Stimulated activated CD8-positive, alpha-beta memory T cell treated with anti-CD3 and anti-CD28 coated beads, Interleukin-2, amount 100 ng/mL, for 48 hours (primary cell): ENCODE results near the gene FBXL16.
"Not testable (repeated sequence)": the region's sequence is repeated elsewhere in the genome, so short reads cannot be mapped to it uniquely, and the experiment has no call there.

Experiments used
- DNase-seq, 2 donors: peaks; one replicate each; pipeline ENCODE4 v3.0.0-alpha.2; 2020; ENCODE audit warnings: low read depth in 2 of 2

FBXL16 gene, protein sequence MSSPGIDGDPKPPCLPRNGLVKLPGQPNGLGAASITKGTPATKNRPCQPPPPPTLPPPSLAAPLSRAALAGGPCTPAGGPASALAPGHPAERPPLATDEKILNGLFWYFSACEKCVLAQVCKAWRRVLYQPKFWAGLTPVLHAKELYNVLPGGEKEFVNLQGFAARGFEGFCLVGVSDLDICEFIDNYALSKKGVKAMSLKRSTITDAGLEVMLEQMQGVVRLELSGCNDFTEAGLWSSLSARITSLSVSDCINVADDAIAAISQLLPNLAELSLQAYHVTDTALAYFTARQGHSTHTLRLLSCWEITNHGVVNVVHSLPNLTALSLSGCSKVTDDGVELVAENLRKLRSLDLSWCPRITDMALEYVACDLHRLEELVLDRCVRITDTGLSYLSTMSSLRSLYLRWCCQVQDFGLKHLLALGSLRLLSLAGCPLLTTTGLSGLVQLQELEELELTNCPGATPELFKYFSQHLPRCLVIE

DNA sequence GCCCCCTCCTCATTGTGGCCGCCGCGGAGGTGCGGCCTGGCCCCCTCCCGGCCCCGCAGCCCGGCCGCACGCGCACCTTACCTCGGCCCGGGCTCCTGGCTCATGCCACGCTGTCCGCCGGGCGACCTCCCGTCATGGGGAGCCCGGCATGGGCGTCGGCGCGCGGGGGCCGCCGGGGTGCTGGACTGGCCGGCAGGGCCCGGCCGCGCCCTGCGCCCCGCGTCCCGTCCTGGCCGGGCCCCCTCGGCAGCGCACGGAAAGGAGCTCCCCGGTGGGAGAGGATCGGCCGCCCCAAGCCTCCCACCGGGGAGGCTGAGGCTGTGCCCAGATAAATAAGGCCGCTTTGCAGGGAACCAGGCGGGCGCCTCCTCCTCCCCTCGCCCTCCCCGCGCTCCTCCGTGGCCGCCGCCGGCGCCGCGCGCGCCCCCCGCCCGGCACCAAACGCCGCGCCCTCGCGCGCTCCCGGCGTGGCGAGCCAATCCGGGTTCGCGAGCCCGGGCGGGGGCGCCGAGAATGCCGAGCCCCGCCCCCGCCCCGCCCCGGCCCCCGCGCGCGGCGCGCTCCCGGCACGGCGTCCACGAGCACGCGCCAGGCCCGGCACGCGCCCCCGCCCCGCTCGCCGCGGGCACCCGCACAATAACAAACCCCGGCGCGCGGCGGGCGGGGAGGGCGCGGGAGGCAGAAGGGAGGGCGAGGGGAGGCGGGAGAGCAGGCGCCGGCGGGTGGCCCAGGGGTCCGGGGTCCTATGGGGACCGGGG is at the start of gene FBXL16:
Gene FBXL16 (minus strand): TSS at position 371 of the 758 bp plus-strand sequence. CDS start 8,396 bp downstream, outside the sequence.
- no peak for DNase-seq

DNA sequence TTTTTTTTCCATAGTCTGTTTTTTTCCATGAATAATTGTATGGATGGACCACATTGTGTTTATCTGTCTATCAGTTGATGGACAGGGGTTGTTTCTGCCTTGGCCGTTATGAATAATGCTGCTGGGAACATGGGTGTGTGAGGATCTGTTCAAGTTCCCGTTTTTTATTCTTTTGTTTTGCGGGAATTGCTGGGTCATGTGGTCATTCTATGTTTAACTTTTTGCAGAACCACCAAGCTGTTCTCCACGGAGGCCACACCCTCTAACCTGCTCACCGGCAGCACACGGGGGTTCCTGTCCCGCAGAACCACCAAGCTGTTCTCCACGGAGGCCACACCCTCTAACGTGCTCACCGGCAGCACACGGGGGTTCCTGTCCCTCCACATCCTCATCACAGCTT is 49.1 kb upstream of the FBXL16 start:
- no peak for DNase-seq

DNA sequence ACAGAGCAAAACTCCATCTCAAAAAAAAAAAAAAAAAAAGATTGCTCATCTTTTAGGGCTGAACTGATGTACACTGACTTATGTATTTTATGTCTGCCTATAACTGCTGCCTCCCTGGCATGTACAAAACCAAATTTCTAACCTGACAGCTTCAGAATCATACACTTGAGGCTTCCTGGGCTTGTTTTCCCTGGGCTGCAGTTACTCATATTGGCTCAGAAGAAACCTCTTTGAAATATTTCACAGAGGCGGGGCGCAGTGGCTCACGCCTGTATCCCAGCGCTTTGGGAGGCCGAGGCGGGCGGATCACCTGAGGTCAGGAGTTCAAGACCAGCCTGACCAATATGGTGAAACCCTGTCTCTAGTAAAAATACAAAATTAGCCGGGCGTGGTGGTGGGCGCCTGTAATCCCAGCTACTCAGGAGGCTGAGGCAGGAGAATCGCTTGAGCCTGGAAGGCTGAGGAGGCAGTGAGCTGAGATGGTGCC is 48.6 kb upstream of the FBXL16 start:
- DNase-seq, result not testable (repeated sequence)

DNA sequence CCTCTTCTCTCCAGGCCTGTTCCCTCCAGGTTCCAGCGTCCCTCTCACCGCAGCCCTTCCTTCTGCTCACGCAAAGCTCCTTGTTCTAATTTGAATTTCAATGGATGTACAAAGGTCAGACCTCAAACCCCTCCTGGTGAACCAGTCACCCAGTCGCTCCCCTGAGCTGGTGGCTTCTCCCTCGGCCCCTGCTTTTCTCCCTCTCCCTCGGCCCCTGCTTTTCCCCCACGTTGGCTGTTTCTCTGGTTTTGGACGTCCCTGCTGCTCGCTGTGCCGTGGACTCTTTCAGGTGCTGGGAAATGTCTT is 46.4 kb upstream of the FBXL16 start:
- no peak for DNase-seq

DNA sequence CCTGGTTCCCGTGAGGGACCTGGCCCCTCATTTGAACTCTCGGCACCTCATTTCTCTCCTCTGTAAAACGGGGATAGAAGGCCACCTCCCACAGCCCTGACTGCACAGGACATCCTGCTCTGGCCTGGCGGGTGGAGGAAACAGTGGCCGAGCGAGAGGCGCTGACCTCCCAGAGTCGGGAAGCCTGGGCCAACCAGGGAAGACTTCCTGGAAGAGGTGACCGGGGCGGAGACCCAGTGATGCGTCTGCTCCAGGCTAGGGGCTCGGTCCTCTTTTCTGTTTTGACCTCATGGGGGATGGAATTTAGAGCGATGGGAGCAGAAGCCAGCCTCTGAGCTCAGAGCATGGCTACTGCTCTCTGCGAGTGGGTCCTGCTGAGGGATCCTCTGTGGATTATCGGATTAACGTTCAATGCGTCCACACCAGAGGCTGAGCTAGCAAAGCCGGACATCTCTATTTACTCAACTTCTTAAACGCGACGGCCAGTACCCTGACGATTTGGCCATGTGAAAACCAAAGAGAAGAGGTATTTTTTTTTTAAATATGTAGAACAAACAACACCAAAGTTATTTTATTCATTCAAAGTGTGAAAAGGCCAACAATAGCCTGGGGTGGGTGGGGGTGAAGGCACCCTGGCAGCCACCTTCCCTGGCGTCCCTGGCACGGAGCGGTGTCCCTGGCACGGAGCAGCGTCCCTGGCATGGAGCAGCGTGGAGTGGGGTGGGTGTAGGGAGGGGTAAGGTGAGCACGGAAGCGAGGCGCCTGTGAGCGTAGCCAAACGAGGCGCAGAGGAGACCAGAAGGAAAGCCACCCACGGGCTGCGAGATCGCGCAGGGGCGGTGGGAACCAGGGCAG is 45.8 kb upstream of the FBXL16 start:
- DNase-seq, result no peak

DNA sequence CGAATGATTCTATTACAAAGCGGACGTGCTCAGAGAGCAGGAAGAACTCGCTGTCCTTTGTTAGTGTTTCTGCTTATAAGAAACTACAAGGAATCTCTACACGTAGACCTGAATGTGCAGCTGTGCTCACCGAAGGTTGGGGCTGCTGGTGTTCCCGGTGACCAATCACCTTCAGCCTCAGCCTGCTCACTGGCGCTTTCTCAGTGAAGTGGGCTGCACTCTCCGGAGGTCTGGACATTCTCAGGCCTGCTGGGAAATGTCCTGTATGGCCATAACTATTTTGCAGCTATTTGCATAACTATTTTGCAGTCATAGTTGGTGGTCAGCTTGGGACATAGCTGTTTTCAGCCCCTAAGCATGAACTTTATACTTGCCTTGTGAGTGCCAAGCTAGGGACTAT is 44.9 kb upstream of the FBXL16 start:
- no peak for DNase-seq

DNA sequence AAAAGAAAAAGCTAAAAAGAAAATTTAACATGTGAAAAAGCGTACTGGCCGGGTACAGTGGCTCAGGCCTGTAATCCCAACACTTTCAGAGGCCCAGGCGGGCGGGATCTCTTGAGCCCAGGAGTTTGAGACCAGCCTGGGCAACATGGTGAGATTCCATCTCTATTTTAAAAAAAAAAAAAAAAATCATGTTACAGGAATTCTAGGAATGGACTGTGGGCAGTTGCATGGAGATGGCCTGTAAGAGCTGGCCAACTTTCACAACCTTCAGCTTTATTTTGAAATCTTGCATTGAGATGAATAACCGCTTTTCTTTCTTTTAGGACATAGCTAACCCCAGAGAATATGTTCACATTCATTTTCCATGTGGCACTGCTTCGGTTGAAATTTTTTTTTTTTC is 43.4 kb upstream of the FBXL16 start:
- no peak for DNase-seq

DNA sequence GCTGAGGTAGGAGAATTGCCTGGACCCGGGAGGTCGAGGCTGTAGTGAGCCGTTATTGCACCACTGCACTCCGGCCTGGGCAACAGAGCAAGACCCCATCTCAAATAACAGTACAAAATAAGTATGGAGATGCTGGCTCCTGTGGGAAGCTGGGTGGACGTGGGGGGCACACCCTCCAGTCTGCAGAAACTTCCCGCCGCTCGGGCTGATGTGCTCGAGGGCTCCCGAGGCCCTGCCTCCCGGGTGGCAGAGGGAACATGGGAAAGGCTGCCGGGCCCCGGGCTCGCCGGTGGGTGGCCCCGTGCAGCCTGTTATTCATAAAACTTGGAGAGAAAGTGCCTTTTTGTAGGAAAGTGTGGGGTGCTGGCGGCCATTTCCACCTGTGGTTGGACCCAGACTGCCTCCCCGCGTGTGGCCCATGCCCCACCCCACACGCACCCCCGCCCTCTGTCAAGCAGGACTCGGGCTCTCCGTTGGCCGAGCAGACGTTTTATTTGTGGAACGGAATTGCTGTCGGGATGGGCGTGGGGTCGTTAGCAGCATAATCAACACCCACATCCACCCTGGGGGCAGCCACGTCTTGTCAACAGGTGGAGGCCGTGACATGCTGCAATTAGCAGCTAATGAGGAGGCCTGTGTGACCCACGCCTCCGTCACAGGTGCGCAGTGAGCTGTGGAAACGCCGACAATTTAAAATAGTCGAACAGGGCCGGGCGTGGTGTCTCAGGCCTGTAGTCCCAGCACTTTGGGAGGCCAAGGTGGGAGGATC is 42.6 kb upstream of the FBXL16 start:
- DNase-seq, result no peak

DNA sequence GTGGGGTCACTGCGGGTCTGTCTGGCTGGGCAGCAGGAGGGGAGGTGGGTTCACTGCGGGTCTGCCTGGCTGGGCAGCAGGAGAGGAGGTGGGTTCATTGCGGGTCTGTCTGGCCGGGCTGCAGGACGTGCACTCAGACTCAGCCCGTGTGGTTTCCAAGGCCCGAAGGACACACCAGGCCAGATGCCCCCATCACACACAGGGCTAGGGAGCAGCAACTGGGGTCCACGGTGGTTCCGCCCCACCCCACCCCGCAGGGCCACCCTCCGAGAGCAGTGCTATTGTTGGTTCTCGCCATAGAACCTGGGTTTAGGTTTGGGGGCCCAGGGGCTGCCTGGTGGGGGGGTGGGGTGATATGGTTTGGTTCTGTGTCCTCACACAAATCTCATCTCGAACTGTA is 41.0 kb upstream of the FBXL16 start:
- DNase-seq, result no peak

DNA sequence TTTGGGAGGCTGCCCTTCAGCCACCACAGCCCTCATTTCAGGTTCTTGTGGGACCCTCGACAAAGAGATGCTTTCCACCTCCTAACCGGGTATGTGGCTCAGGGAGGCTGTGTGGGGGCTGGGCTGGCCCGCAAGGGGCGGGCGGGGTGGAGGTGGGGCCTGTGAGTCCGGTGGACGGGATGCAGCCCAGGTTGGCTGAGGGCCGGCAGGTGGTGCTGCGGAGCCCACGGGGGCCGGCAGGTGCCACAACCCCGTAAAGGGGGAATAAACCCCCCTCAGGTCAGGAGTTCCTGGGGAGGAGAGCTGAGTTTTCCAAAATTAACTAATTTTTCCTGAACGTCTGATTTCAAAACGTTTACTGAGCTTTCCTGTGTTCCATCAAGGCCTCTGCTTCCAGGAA is 40.1 kb upstream of the FBXL16 start:
- DNase-seq, result no peak

DNA sequence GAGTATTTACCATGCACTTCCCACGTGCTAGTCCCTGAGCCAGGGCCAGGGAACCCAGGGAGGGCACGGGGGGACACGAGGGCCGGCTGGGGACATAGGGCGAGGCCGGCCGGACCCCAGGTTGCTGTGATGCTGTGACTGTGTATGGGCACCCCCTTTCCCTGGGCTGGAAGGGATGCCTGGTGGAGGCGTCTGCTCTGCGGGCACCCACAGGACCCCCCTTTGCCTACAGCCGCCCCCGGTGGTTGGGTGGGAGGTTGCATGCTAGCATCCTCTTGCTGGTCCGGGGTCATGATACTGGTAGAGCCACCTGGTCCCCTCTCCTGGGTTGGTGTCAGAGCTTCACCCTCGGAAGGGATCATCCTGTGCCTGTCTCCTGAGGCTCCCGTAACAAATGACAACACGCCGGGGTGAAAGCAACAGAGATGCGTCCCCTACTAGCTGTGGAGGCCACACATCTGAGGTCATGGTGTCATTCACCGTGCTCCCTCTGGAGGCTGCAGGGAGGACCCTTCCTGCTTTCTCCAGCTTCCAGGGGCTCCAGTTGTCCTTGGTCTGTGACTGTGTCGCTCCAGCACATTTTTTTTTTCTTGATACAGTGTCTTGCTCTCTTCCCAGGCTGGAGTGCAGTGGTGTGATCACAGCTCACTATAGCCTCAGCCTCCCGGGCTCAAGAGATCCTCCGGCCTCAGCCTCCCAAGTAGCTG is 38.3 kb upstream of the FBXL16 start:
- DNase-seq, result no peak

DNA sequence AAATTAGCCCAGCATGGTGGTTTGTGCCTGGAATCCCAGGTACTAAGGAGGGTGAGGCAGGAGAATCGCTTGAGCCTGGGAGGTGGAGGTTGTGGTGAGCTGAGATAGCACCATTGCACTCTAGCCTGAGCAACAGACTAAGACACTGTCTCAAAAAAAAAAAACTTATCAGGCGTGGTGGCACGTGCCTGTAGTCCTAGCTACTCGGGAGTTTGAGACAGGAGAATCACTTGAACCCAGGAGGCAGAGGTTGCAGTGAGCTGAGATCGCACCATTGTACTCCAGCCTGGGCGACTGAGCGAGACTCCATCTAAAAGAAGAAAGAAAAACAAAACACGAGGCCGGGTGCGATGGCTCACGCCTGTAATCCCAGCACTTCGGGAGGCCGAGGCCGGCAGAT is 37.3 kb upstream of the FBXL16 start:
- DNase-seq, result not testable (repeated sequence)

DNA sequence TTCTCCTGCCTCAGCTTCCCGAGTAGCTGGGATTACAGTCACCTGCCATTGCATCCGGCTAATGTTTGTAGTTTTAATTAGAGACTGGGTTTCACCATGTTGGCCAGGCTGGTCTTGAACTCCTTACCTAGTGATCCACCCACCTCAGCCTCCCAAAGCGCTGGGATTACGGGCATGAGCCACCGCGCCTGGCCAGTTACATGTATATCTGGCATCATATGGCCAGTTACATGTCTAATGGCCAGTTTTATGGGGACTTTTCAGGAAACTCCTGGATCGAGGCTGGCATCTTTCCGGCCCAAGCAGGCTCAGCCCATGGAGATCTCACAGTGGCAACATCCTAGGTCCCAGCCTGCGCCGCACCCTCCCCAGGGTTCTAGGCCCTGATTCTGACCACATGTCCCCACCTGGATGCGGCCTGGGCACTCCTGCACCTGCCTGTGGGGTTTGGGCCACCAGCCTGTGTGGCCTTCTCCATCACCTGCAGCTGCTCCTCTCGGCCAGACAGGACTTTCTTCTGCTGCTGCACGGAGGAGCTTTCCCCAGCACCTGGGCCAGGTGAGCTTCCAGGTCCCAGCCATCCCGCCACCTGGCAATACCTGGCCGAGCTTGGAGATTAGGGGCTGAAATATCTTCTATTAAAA is 36.5 kb upstream of the FBXL16 start:
- no peak for DNase-seq

DNA sequence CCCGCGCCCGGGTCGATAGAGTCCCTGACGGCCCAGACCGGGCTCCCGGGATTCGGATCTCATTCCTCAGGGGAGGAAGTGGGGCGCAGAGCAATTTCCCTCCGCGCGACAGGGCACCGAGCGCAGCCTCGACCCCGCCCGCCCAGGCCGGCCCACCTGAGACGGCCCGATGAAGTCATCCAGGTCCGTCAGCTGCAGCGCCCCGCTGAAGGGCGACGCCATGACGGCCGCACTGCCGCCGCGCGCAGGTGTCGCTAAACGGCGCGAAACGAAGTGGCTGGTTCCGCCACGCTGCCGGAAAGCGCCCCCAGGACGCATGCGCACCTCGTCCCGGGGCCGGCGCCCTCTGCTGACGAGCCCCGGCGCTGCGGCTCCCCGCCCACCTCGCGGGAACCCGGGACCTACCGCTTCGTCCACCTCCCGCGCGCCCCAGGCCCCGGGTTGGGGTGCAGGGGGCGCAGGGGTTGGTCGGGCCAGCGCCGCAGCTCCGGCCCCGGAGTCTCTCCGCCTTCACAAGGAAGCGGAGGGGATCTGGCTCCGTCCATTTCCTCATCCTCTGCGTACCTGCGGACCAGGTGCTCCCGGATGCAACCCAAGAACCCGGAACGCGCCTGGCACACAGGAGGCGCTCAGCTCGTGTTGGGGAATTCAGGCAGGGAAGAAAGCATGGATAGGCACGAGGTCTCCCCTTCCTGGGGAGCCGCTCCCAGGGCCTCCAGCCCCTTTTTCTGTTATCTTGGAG is 35.3 kb upstream of the FBXL16 start, which contains the start of gene CIAO3:
Gene CIAO3 (minus strand): TSS at position 234 of the 742 bp plus-strand sequence. CDS start 12 bp downstream, at position 222.
- DNase-seq, result peak; percentile 87 to 90

DNA sequence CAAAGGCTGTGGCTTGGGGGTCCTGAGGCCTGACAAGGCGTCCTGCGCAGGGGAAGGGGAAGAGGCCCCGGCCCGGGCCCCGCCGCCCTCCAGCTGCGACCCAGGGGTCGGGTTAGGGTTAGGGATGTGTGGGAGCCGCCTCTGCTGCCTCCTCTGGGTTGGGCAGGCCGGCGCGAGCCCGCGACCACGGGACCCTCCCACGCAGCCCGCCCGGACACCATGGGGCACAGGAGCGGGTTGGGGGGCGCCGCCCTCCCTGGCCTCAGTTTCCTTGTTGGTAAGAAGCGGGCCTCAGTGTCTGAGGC is 34.8 kb upstream of the FBXL16 start:
- DNase-seq, result no peak

DNA sequence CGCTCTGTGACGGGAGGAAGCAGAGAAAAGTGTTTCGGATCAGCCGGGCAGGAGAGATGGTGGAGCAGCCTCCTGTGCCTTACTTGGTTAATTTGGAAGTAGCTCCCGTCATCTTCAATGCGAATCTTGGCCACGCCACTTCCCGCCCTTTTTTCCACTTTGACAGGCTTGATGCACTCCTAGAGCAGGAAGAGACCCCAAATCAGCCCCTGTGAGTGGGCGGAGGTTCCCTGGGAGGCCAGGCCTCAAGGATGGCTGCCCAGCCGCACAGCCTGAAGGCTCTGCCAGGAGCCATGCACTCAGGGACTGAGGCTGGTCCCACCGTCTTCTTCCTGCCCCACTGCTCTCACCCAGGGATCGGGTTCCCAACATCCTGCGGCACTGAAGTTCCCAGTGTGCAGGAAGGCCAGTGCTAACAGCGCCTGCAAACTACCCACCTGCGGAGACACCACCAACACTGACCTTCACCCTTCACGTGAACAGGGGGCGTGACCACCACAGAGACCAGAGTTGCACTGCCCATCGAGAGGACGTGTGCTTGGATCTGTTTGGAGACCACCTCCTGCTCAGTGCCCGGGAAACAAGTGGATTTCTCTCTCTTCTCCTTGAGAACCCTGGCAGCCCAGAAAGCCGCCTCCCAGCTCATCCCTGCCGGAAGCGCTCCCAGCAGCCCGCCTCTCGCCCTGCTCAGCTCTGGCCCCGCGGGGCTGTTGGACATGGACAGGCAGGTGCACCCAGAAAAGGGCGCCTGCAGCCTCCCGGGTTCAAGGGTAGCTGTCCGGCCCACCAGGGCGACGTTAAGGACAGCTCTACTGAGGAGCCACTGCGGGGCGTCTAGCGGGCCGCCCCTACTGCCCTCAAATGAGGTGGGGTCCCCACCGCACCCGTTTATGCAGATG is 34.2 kb upstream of the FBXL16 start:
- no peak for DNase-seq

DNA sequence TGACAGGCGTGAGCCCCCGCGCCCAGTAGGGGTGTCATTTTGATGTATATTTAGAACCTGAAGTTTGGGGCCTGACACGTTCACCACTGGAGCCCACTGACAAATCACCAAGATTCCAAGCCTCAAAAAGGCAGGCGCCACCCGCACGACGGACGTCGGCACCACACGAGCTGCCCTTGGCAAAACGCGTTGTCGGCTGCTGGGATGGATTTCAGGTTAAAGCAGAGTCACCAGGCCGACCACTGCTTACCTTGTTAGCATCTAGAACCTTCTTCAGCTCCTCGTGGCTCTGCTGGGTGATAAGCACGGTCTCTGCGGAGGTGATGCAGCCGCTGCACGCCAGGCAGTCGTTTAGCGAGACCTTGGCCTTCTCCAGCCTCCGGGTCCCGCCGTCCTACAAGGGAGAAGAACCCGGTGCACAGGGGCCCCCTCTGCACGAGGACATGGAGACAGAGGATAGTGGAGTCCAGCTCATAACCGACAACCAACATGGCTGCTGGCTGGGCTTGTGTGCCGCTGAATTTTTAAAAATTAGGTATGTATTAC is 31.4 kb upstream of the FBXL16 start:
- DNase-seq, result no peak

DNA sequence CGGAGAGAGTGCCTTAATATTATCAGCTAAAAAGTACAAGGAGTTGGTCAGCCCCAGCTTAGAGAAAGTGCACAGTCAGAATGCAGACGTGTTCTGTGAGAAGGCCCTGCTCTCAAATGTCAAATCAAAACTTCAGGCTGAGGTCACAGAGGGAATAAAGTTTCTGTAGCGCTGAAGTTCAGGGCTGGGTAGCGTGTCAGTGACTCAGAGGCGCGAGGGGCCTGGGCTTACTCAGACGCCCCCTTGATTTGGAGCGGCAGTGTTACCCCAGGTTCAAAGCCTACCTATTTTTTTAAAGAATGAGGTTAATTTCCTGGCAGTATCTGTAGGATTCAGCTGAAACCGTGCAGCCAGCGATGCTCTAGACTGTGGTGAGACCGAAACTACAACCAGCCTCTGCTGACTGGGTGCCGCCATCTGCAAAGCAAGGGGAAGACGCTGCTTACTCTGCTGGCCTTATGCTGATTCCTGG is 30.4 kb upstream of the FBXL16 start:
- peak in 1 of 2 donors; percentile 72 for DNase-seq
